GM10266 (cell line): ENCODE measurements around the gene RHBDL3.

Source experiments
- DNase-seq: peaks from one replicate; pipeline ENCODE4 v3.0.0; 2012; ENCODE audit errors: extremely low spot score
- TF ChIP-seq, protein P1 (sequence below): IDR thresholded peaks from 2 replicates; pipeline ENCODE4 v1.5.1; 2012; ENCODE audit warnings: mild to moderate bottlenecking, low read depth; ENCODE audit not compliant: control insufficient read depth, insufficient read depth; ENCODE audit errors: missing control alignments

RHBDL3 gene

DNA sequence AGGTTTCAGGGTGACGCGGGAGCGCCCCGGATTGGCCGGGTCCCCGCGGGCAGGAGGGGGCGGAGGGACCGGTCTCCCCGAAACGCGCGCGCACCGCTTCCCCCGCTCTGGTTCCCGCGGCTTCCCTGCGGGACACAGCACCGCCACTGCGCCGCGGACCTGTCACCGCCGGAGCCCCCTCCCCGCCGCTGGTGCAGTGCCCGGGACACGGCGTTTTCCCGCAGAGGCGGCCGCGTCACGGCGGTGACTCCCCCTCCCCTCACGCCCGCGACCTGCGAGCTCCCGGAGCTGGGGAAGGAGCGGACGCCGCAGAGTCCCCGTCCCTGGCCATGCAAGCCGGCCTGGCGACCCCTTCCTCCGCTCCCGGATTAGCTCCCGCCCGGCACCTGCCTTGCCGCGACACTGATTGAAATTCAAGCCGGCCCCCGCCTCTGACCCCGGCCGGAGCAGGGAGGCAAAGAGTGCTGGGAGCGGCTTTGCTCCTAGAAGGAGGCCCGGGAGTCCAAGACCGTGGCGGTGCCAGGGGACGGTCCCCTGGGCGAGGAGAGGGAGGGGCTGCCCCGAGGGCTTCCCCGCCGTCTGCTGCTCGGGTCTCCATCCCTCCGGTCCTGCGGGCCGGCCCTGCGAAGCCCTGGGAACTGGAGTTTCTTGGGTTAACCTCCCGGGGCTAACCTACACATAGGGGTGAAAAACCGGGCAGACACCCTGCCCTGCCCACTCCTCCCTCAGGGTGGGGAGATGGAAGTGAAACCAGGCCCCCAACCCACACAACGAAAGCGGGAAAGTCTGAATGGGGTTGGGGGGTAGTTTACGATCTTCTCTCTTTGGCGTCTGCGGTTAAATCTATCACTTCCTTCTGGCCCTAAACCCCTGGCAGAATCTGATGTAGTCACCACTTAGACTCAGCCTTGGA is 1.0 kb downstream of the RHBDL3 start:
- DNase-seq, result peak; percentile 51
- TF ChIP-seq, protein P1, sequence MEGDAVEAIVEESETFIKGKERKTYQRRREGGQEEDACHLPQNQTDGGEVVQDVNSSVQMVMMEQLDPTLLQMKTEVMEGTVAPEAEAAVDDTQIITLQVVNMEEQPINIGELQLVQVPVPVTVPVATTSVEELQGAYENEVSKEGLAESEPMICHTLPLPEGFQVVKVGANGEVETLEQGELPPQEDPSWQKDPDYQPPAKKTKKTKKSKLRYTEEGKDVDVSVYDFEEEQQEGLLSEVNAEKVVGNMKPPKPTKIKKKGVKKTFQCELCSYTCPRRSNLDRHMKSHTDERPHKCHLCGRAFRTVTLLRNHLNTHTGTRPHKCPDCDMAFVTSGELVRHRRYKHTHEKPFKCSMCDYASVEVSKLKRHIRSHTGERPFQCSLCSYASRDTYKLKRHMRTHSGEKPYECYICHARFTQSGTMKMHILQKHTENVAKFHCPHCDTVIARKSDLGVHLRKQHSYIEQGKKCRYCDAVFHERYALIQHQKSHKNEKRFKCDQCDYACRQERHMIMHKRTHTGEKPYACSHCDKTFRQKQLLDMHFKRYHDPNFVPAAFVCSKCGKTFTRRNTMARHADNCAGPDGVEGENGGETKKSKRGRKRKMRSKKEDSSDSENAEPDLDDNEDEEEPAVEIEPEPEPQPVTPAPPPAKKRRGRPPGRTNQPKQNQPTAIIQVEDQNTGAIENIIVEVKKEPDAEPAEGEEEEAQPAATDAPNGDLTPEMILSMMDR, result no peak

DNA sequence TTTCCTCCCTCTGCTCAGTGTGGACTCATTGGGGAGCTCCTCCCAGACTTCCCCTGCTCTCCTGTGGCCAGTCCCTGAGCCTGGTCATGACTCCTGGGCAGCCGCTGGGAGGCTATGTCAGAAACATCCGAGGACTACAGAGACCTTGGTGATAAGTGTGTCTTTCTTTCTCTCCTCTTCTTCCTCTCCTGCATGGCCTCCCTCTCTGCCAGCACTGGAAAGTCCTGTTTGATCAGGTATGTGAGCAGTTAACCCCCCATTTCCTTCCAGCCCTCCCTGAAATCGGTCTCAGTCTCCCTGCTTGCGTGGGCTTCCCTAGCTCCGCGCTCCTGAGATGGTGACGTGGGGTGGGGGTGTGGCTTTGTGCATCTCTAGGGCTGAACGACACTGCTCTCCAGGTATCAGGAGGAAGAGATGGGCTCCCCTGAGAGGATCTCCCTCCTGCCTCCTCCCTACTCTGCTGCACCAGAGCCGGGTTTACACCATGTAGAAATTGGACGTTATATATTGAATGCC is 2.1 kb downstream of the RHBDL3 start:
- DNase-seq, result no peak
- TF ChIP-seq, protein P1, result no peak

DNA sequence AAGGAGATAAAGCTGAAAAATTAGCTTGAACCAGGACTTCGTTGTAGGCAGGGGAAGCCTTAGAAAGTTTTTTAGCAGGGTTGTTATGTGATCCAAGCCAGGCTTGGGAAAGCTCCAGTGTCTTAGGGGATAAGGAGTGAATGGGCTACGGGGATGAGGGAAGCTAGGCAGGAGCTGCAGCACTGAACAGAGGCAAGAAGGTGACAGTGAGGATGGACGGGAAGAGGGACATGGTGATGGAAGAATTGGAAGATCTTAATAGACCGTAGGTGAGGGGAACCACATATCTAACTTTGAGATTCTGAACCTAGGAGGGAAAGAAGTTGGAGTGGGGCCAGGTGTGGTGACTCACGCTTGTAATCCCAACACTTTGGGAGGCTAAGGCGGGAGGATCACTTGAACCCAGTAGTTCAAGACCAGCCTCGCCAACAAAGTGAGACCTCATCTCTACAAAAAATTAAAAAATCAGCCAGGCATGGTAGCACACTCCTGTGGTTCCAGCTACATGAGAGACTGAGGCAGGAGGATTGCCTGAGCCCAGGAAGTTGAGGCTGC is 3.2 kb downstream of the RHBDL3 start:
- TF ChIP-seq, protein P1, result no peak
- DNase-seq, result no peak

DNA sequence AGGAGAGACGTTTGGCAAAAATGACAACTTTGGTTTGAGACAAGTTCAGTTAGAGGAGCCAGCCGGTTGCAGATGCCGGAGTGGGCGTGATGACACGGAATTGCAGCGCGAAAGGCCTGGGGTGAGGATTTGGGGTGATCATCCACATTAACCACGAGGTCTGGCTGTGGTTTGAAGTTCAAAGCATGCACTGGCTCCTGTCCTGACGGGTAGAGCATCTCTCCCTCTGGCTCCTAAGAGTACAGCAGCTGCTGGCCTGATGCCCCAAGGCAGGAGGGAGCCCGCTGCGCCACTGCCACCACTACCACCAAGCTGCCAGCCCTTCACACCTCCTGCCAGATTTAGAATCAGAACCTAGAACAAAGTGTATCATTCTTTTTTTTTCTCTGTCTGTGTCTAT is 3.7 kb downstream of the RHBDL3 start:
- no peak for DNase-seq
- TF ChIP-seq, protein P1, result no peak

DNA sequence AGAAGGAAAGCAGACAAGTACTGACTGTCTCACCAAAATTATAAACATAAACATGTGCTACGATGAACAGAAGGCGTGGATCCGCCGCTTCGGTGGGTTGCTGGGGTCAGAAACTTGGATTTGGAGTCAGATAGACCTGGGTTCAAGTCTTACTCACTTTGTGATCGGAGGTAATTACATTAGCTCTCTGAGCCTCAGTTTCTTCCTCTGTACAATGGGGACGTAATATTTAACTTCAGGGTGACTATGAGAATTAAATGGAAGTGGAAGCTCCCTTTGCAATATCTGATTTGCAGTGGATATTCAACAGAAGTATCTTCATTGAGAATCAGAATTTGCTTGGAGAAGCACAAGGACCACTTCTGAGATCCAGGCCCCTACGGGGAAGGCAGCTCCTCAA is 6.2 kb downstream of the RHBDL3 start:
- TF ChIP-seq, protein P1, result no peak
- DNase-seq, result no peak

DNA sequence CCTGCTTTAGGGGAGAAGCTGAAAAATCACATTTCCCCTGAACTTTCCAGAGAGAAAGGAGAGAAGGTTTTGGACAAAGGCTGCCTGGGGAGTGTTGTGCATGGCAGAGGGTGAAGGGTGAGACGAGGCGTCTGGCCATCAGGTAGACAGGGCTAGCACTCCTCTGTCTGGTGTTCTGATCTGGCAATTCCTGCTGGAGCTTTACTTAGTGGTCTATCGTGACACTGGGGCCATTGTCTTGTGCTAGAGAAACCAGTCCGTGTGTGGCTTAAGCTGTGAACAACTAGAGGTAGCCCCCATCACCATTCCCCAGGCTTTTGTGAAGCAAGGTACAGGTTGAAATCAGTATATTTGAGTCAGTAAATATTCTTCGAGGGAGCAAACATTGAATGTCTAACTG is 8.5 kb downstream of the RHBDL3 start:
- no peak for DNase-seq
- TF ChIP-seq, protein P1, result no peak

DNA sequence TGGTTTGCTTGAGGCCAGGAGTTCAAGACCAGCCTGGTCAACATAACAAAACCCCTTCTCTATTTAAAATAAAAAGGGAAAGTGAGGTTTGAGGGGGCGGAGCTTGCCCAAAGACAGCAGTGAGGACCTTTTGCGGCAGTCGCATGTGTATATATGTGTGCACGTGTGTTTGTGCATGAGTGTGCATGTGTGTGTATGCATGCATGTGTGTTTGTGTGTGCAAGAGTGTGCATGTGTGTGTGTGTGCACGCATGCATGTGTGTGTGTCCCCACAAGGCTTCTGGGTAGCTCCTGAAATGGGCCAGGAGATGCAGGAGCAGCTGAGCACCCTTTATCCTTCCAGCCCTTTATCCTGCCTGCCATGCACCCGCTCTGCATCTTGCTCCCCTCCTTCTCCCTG is 9.0 kb downstream of the RHBDL3 start:
- DNase-seq, result no peak
- TF ChIP-seq, protein P1, result no peak
